Measurements from ENCODE around the gene GNS.

DNA sequence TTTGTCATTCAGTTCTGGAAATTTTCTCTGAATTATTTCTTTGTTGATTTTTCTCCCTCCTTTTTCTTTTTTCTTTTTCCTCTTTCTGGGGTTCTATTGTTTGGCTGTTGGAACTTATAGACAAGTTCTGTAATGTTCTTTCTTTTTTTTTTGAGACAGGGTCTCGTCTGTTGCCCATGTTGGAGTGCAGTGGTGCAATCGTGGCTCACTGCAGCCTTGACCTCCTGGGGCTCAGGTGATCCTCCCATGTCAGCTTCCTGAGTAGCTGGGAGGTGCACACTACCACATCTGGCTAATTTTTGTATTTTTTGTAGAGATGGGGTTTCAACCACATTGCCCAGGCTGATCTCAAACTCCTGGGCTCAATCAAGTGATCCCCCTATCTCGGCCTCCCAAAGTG lies 35.1 kb upstream of the GNS start:
- TF ChIP-seq, protein P1, sequence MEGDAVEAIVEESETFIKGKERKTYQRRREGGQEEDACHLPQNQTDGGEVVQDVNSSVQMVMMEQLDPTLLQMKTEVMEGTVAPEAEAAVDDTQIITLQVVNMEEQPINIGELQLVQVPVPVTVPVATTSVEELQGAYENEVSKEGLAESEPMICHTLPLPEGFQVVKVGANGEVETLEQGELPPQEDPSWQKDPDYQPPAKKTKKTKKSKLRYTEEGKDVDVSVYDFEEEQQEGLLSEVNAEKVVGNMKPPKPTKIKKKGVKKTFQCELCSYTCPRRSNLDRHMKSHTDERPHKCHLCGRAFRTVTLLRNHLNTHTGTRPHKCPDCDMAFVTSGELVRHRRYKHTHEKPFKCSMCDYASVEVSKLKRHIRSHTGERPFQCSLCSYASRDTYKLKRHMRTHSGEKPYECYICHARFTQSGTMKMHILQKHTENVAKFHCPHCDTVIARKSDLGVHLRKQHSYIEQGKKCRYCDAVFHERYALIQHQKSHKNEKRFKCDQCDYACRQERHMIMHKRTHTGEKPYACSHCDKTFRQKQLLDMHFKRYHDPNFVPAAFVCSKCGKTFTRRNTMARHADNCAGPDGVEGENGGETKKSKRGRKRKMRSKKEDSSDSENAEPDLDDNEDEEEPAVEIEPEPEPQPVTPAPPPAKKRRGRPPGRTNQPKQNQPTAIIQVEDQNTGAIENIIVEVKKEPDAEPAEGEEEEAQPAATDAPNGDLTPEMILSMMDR (conservative IDR thresholded peaks at IDR 0.05), result no peak
- no peak for TF ChIP-seq EZH2 (IDR thresholded peaks at IDR 0.05; ENCODE audit: low read depth)

Measured in PC-9 (cell line).